ENCODE results near the gene ZNF74.
A peak's percentile ranks its signal among the peaks of the same experiment; 100 is the strongest.
"Not testable (repeated sequence)": the region's sequence is repeated elsewhere in the genome, so short reads cannot be mapped to it uniquely, and the experiment has no call there.

Gene ZNF74

DNA sequence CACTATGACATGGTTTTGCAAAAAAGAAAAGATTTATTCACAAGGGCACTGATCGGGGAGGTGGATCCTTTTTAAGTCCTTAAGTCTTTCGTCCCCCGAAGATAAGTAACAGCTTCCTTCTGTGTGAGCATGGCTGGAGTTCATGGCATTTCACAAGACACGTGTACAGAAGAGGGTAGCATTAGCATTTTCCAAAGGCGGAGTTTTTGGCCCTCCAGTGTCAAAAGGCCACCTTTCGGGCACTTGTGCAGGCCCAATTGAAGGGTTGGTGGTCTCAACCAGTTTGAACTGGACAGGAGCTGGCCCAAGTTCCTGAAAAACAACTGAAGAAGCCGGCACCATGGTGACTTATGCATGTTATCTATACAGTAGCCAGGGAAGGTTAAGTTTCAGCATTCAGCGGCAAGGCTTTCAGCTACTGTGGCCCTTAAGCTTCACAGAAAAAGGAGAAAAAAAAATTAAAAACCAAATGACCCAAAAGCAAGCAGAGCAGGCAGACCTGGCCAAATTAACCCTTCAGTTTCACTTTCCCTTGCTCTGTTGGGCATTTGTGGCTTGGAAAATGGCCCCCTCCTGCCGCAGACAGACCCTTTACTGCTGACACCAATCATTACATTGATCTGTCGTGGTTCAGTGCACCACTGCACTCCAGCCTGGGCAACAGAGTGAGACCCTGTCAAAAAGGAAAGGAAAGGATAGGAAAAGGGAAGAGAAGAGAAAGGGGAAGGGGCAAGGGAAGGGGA is 18.7 kb downstream of the ZNF74 start:
- DNase-seq (ENCODE audit: extremely low read depth, low read depth) = no peak
- H3K4me3 ChIP-seq (replicated peaks; ENCODE audit: low read depth, low read length) = no peak overlapping the region
- no peak for TF ChIP-seq CTCF (IDR thresholded peaks at IDR 0.05; ENCODE audit: low read depth, low read length, missing control alignments)

GRCh38 chr22:20413217-20414058 is 19.5 kb downstream of the ZNF74 start:
- TF ChIP-seq CTCF (IDR thresholded peaks at IDR 0.05; ENCODE audit: low read depth, low read length, missing control alignments) = no peak
- no peak for DNase-seq (ENCODE audit: extremely low read depth, low read depth)
- H3K4me3 ChIP-seq (replicated peaks; ENCODE audit: low read depth, low read length) = no peak overlapping the region

DNA sequence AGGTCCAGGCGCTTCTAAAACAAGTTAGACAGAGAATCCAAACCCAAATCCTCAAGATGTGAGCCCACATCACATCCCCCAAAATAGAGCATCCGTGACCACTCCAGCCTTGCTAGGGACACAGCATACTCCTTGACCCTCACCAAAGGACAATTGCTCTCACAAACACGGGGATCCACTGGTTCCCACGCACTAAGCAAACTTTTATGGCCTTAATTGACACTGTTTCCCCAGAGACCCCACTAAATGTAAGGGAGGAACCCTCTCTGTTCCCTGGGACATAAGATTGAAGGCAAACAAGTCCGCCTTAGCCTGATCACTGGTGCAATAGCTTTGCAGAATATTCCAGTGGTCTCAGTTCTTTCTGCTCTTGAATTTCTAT is 20.1 kb downstream of the ZNF74 start:
- no peak for DNase-seq (ENCODE audit: extremely low read depth, low read depth)
- no peak for TF ChIP-seq CTCF (IDR thresholded peaks at IDR 0.05; ENCODE audit: low read depth, low read length, missing control alignments)
- H3K4me3 ChIP-seq (replicated peaks; ENCODE audit: low read depth, low read length) = no peak overlapping the region

GRCh38 chr22:20414450-20414849 is 20.5 kb downstream of the ZNF74 start:
- TF ChIP-seq CTCF (IDR thresholded peaks at IDR 0.05; ENCODE audit: low read depth, low read length, missing control alignments) = no peak

GRCh38 chr22:20415241-20415640 is 21.3 kb downstream of the ZNF74 start:
- not testable (repeated sequence) for H3K4me3 ChIP-seq (replicated peaks; ENCODE audit: low read depth, low read length); DNase-seq (ENCODE audit: extremely low read depth, low read depth)

More at GRCh38 chr22:20414450-20414849, 20.5 kb downstream of the ZNF74 start:
- H3K4me3 ChIP-seq (replicated peaks; ENCODE audit: low read depth, low read length) = no peak overlapping the region
- no peak for DNase-seq (ENCODE audit: extremely low read depth, low read depth)

GRCh38 chr22:20415699-20416098 is 21.7 kb downstream of the ZNF74 start:
- not testable (repeated sequence) for H3K4me3 ChIP-seq (replicated peaks; ENCODE audit: low read depth, low read length); DNase-seq (ENCODE audit: extremely low read depth, low read depth)

DNA sequence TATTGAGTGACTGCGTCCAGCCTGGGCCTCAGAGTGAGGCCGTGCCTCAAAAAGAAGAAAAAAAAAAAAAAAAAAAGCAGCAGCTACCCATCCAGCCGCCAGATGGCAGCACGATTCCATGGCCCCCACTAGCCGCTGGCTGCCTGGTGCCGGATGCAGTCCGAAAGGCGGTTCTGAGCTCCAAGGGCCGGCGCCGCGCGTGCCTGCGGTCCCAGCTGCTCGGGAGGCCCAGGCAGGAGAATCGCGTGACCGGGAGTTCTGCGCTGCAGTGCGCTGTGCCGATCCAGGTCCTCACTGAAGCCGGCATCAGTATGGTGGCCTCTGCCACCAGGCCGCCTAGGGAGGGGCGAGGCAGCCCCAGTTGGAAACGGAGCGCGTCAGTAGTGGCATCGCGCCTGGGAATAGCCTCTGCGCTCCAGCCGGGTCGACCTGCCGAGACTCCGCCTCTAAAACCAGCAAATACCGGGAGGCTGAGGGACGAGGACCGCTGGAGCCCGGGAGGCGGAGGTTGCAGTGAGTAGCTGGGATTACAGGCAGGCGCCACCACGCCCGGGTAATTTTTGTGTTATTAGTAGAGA is 24.3 kb downstream of the ZNF74 start:
- peak; percentile 79 for TF ChIP-seq CTCF (IDR thresholded peaks at IDR 0.05; ENCODE audit: low read depth, low read length, missing control alignments)
- no peak for DNase-seq (ENCODE audit: extremely low read depth, low read depth)

More for the DNA sequence above, 24.3 kb downstream of the ZNF74 start:
- peak overlapping the region; percentile 35 for H3K4me3 ChIP-seq (replicated peaks; ENCODE audit: low read depth, low read length)
